Measurements from ENCODE around the gene PCBP3. TPM values are rescaled to one million over a fixed set of nuclear protein-coding genes. Genes with fewer than 3 reads are reported as not detected.
"Not testable (repeated sequence)": the region's sequence is repeated elsewhere in the genome, so short reads cannot be mapped to it uniquely, and the experiment has no call there.

The PCBP3 gene
- total RNA-seq, 1 donor from 2014 or later: 9.7 TPM

GRCh38 chr21:45699966-45700365, 56.4 kb downstream of the PCBP3 start:
- no peak for DNase-seq
- no peak overlapping the region for H3K4me3 Mint-ChIP-seq
- H3K4me1 Mint-ChIP-seq: peaks cover 23% of the 10 kb centered on the region
- peaks cover 12% of the 10 kb centered on the region for H3K36me3 Mint-ChIP-seq (ENCODE audit: low read depth)
- no peak overlapping the region for H3K27ac Mint-ChIP-seq
- no peaks in the 10 kb centered on the region for H3K27me3 Mint-ChIP-seq
- H3K9me3 Mint-ChIP-seq: peaks cover 17% of the 10 kb centered on the region
- intact Hi-C loops (cut with micrococcal nuclease): no loop called here

DNA sequence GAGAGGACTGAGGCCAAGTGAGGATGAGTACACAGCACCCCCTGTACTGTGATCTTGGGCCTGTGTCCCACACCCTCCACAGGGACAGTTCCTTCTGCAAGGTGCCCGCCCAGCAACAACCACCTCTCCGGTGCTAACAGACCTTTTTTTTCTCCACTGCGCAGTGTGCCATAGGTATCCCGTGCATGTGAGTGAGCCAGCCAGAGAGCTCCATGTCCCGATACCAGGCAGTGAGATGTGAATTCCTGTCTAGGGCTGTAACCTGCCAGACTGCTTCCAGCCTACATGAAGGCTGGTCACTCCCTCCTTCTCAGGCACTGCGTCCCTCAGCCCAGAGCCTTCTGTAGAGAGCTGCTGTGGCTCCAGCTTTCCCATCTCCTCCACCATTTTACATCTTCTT, 56.9 kb downstream of the PCBP3 start:
- Mint-ChIP-seq H3K4me3 (no peak overlapping the region), H3K9me3 (peaks cover 17% of the 10 kb centered on the region), H3K36me3 (ENCODE audit: low read depth) (peaks cover 12% of the 10 kb centered on the region), H3K27ac (no peak overlapping the region), H3K4me1 (peaks cover 23% of the 10 kb centered on the region), H3K27me3 (no peaks in the 10 kb centered on the region)
- intact Hi-C loops (cut with micrococcal nuclease): no loop called here
- no peak for DNase-seq

DNA sequence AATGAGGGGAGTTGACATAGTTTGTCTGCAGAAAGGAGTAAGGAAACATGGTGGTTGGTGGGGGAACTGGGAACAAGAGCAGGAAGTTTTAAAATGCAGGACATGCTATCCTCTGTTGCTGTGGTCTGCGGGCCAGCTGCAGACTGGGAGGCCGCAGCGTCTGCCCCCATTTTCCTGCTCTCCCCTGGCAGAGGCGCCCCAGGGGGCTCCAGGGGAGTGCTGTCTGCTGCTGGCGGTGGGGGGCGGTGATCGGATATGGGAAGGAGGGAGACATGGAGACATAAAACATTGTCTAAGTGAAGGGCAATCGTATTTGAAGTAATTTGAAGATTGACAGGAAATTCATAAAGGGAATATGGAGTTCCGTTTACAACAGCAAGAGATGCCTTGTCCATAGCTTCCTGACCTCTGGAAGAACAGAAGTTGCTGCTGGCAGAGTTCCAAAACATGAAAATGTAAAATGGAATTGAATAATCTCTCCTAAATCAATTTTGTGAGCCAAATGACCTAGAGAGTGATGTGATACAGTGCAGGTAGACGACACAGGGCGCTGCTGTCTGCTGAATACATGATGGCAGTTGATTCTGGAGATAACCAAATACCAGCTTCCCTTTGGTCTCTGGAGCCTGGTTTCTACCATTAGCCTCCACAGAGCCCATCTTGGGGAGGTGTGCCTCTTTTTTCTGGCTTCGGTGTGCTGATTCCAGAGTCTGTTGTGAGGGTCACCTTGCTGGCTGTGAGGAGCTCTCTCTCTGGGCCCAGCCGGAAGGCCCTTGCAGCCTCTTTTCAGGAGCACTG, 61.0 kb downstream of the PCBP3 start:
- no peak overlapping the region for H3K4me3 Mint-ChIP-seq
- H3K27ac Mint-ChIP-seq: no peak overlapping the region
- no peak for DNase-seq
- intact Hi-C loops (cut with micrococcal nuclease): no loop called here
- H3K4me1 Mint-ChIP-seq: peaks cover 8% of the 10 kb centered on the region
- H3K27me3 Mint-ChIP-seq: no peaks in the 10 kb centered on the region
- H3K9me3 Mint-ChIP-seq: peaks cover 4% of the 10 kb centered on the region
- H3K36me3 Mint-ChIP-seq (ENCODE audit: low read depth): peaks cover 5% of the 10 kb centered on the region

- no peak for DNase-seq
- Mint-ChIP-seq H3K27me3 (no peaks in the 10 kb centered on the region), H3K9me3 (no peaks in the 10 kb centered on the region), H3K36me3 (ENCODE audit: low read depth) (peaks cover 2% of the 10 kb centered on the region), H3K4me1 (peaks cover 2% of the 10 kb centered on the region), H3K27ac (no peak overlapping the region), H3K4me3 (no peak overlapping the region)
- intact Hi-C loops (cut with micrococcal nuclease): no loop called here
These were observed 62.8 kb downstream of the PCBP3 start for GRCh38 chr21:45706299-45706698.

- no peak overlapping the region for H3K27ac Mint-ChIP-seq
These were observed 65.6 kb downstream of the PCBP3 start for GRCh38 chr21:45709173-45709572.

GRCh38 chr21:45709696-45710268, 66.3 kb downstream of the PCBP3 start:
- no peaks in the 10 kb centered on the region for H3K27me3 Mint-ChIP-seq

More at GRCh38 chr21:45709173-45709572, 65.6 kb downstream of the PCBP3 start:
- no peak overlapping the region for H3K4me3 Mint-ChIP-seq
- H3K9me3 Mint-ChIP-seq: no peaks in the 10 kb centered on the region
- intact Hi-C loops (cut with micrococcal nuclease): no loop called here
- H3K36me3 Mint-ChIP-seq (ENCODE audit: low read depth): peaks cover 2% of the 10 kb centered on the region
- H3K27me3 Mint-ChIP-seq: no peaks in the 10 kb centered on the region
- DNase-seq: no peak
- peaks cover 2% of the 10 kb centered on the region for H3K4me1 Mint-ChIP-seq

GRCh38 chr21:45710306-45710705, 66.8 kb downstream of the PCBP3 start:
- H3K27me3 Mint-ChIP-seq; H3K4me3 Mint-ChIP-seq; H3K27ac Mint-ChIP-seq; intact Hi-C loops (cut with micrococcal nuclease); H3K9me3 Mint-ChIP-seq; H3K4me1 Mint-ChIP-seq; DNase-seq; H3K36me3 Mint-ChIP-seq (ENCODE audit: low read depth): not testable (repeated sequence)

More at GRCh38 chr21:45709696-45710268, 66.3 kb downstream of the PCBP3 start:
- Mint-ChIP-seq H3K27ac (no peak overlapping the region), H3K4me3 (no peak overlapping the region), H3K4me1 (peaks cover 2% of the 10 kb centered on the region), H3K36me3 (ENCODE audit: low read depth) (peaks cover 2% of the 10 kb centered on the region), H3K9me3 (no peaks in the 10 kb centered on the region)
- no peak for DNase-seq
- intact Hi-C loops (cut with micrococcal nuclease): no loop called here

DNA sequence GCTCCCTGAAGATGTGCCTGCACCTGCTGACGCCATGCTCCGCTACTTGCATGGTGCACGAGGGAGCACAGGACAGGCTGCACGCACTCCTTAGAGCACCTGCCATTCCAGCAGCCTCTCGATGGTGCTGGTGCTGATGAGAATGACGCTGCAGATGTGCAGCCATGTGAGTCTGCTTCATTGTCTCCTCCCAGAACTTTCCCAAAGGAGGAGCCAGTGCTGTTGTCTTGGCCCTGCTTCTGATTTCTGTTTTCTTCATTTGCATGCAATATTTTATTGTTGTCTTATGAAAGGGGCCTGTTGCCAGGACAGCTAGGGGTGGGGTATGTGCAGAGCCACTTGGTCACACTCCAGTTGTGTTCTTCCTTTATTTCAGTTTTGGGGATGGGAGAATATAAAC, 70.1 kb downstream of the PCBP3 start:
- intact Hi-C loops (cut with micrococcal nuclease): no loop called here
- H3K36me3 Mint-ChIP-seq (ENCODE audit: low read depth): peaks cover 2% of the 10 kb centered on the region

DNA sequence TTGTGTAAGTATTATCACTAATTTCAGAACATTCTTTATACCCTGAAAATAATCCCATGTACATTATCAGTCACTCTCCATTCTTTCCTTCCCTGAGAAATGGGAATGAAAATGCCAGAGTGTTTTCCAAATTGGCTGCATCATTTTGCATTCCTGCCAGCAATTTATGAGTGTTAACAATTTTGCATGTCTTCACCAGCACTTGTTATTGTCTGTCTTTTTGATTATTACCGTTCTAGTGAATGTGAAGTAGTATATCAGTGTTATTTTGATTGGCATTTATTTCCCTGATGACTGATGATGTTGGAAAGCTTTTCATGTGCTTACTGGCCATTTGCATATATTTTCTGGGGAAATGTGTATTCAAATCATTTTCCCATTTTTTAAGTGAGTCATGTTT, 71.9 kb downstream of the PCBP3 start:
- H3K27me3 Mint-ChIP-seq: no peaks in the 10 kb centered on the region
- H3K9me3 Mint-ChIP-seq: no peaks in the 10 kb centered on the region
- H3K4me3 Mint-ChIP-seq: no peak overlapping the region
- DNase-seq: no peak
- peaks cover 2% of the 10 kb centered on the region for H3K36me3 Mint-ChIP-seq (ENCODE audit: low read depth)
- intact Hi-C loops (cut with micrococcal nuclease): no loop called here
- peaks cover 12% of the 10 kb centered on the region for H3K4me1 Mint-ChIP-seq
- H3K27ac Mint-ChIP-seq: no peak overlapping the region

More for the DNA sequence above, 70.1 kb downstream of the PCBP3 start:
- H3K4me1 Mint-ChIP-seq: peaks cover 8% of the 10 kb centered on the region
- no peak for DNase-seq
- H3K9me3 Mint-ChIP-seq: no peaks in the 10 kb centered on the region
- H3K4me3 Mint-ChIP-seq: no peak overlapping the region
- H3K27ac Mint-ChIP-seq: no peak overlapping the region
- no peaks in the 10 kb centered on the region for H3K27me3 Mint-ChIP-seq

- Mint-ChIP-seq H3K9me3 (no peaks in the 10 kb centered on the region), H3K4me1 (peaks cover 15% of the 10 kb centered on the region), H3K4me3 (no peak overlapping the region), H3K36me3 (ENCODE audit: low read depth) (peaks cover 1% of the 10 kb centered on the region), H3K27ac (no peak overlapping the region), H3K27me3 (no peaks in the 10 kb centered on the region)
- intact Hi-C loops (cut with micrococcal nuclease): no loop called here
- DNase-seq: no peak
These were observed 74.9 kb downstream of the PCBP3 start for GRCh38 chr21:45718413-45718812.

- Mint-ChIP-seq H3K9me3 (no peaks in the 10 kb centered on the region), H3K27ac (no peak overlapping the region), H3K4me3 (no peak overlapping the region), H3K36me3 (ENCODE audit: low read depth) (no peaks in the 10 kb centered on the region), H3K4me1 (peaks cover 21% of the 10 kb centered on the region), H3K27me3 (no peaks in the 10 kb centered on the region)
- intact Hi-C loops (cut with micrococcal nuclease): no loop called here
- DNase-seq: peak; percentile 53
These were observed 75.8 kb downstream of the PCBP3 start for GRCh38 chr21:45719177-45719802.

- H3K36me3 Mint-ChIP-seq (ENCODE audit: low read depth); H3K9me3 Mint-ChIP-seq; intact Hi-C loops (cut with micrococcal nuclease); H3K4me3 Mint-ChIP-seq; H3K27me3 Mint-ChIP-seq; DNase-seq; H3K27ac Mint-ChIP-seq: not testable (repeated sequence)
- peaks cover 21% of the 10 kb centered on the region for H3K4me1 Mint-ChIP-seq
These were observed 76.7 kb downstream of the PCBP3 start for GRCh38 chr21:45720204-45720603.

GRCh38 chr21:45721671-45722070, 78.1 kb downstream of the PCBP3 start:
- Mint-ChIP-seq H3K4me3 (no peak overlapping the region), H3K27ac (no peak overlapping the region), H3K36me3 (ENCODE audit: low read depth) (no peaks in the 10 kb centered on the region), H3K27me3 (no peaks in the 10 kb centered on the region), H3K9me3 (no peaks in the 10 kb centered on the region), H3K4me1 (peaks cover 21% of the 10 kb centered on the region)
- DNase-seq: no peak
- intact Hi-C loops (cut with micrococcal nuclease): no loop called here

All from activated CD4-positive, alpha-beta T cell treated with anti-CD3 and anti-CD28 coated beads, Interleukin-2, amount 10 ng/mL, durations not matched to agents 24 days and 14 days (primary cell).